Testis (tissue), 3 donors: ENCODE measurements around the gene ZNF14. TPM values are rescaled to one million over a fixed set of nuclear protein-coding genes. Genes with fewer than 3 reads are reported as not detected.
"Not testable (repeated sequence)": the region's sequence is repeated elsewhere in the genome, so short reads cannot be mapped to it uniquely, and the experiment has no call there.

Experiments
- DNase-seq: peaks from one replicate; pipeline ENCODE4 v3.0.0-alpha.2; 2019
- H3K27ac ChIP-seq, 2 donors: fragments of 200-600 bp; sonication (generic); one replicate each; pipeline ENCODE4 v1.5.1; 2019
- H3K27me3 ChIP-seq: fragments of 200-600 bp; sonication (generic); one replicate; pipeline ENCODE4 v1.5.1; 2019
- H3K36me3 ChIP-seq: fragments of 200-600 bp; sonication (generic); one replicate; pipeline ENCODE4 v1.5.1; 2017; ENCODE audit warnings: low read depth; ENCODE audit errors: missing control alignments
- H3K4me1 ChIP-seq: fragments of 200-600 bp; sonication (generic); one replicate; pipeline ENCODE4 v1.5.1; 2019
- H3K4me3 ChIP-seq, 2 donors: fragments of 200-600 bp; sonication (generic); one replicate each; pipeline ENCODE4 v1.5.1; 2017 to 2019
- H3K9me3 ChIP-seq: fragments of 200-600 bp; sonication (generic); one replicate; pipeline ENCODE4 v1.5.1; 2017
- POLR2A ChIP-seq: fragments of 450-650 bp; IDR thresholded peaks from one replicate; pipeline ENCODE4 v1.6.1; 2017; ENCODE audit warnings: antibody characterized with exemption, mild to moderate bottlenecking, moderate library complexity
- WGBS, 2 donors: methylation state at CpG; one replicate each; pipeline ENCODE4 v1.1.5; 2018; 5-methylcytosine and 5-hydroxymethylcytosine counted together
- intact Hi-C: fragments of 100-400 bp; cut with DNase I; formaldehyde crosslinking; loops from one replicate; pipeline ENCODE4 v1.15.1; 2023; ENCODE audit warnings: low total_unique reads
- polyA plus RNA-seq: library from polyadenylated mRNA; stranded (reverse); fragments of 350-450 nt; fragmentation: Illumina TruSeq; extraction: RNeasy Lipid Tissue Mini Kit (QIAGEN cat#74804); gene quantifications from one replicate; pipeline ENCODE4 v1.2.3, GENCODE V29; 2014; ENCODE audit warnings: low read depth, low replicate concordance; ENCODE audit not compliant: insufficient read depth
- total RNA-seq, 2 donors: library from RNA; depleted of rRNA; stranded (reverse); fragments of >200 nt; gene quantifications; one replicate each; pipeline ENCODE4 v1.2.3, GENCODE V29; 2016
- TF ChIP-seq, protein P1 (sequence below), 3 experiments: fragments of 450-650 bp in 2 of 3; fragments of 200-600 bp in 1 of 3; sonication (generic) in 1 of 3; IDR thresholded peaks; one replicate each; pipeline ENCODE4 v1.5.1; 2016 to 2019; ENCODE audit warnings: antibody characterized with exemption in 3 of 3, mild to moderate bottlenecking in 2 of 3, moderate library complexity in 1 of 3

Gene ZNF14
- total and polyA plus RNA-seq, 3 donors from 2014 or later = 3.0 to 12.1 (median 10.7) TPM

DNA sequence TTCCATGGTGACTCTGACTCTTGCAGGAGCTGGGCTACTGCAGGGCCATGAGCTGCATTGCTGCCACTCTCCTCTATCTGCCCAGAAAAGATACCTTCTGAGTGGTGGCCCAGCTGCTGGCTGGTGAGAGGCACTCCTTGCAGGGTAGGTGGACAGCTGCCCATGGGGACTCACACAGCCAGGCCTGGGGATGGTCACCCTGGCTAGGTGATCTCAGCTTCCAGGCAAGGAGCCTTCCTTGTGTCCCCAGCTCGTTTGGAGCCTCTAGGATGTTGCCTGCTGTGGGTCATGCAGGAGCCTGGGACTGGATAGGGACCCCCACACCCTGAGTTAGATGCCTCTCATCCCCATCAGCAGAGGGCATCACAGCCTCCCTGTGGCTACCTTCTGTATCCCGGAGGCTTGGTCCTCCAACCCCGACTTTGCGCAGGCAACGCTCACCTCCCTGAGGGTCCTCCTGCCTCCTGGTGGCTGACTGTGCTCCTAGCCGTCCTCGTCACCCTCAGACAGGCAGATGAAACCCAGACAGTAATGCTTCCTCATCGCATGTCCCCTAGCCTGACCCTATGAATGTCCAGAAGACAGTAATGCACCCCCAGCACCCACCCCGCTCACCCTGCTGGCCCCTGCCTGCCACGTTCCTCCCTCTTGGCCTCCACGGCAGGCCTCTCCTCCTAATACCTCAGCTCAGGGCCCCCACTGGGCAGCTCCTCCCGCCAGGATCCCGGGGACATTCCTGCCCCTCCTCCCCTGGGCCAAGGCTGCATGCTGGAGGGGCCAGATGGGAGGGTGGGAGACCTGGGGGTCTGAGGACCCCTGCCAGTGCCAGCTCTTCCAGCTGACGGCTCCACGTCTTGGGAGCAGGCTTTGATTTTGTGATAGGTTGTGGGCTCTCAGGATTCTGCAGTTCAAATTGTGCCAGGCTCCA is 13.6 kb upstream of the ZNF14 start:
- no peaks in the 10 kb centered on the region for H3K9me3 ChIP-seq
- no peaks in the 10 kb centered on the region for H3K4me1 ChIP-seq
- 63 to 75% methylated on average over 9 to 14 of the region's 15 CpGs for WGBS, 2 donors
- TF ChIP-seq, protein P1, sequence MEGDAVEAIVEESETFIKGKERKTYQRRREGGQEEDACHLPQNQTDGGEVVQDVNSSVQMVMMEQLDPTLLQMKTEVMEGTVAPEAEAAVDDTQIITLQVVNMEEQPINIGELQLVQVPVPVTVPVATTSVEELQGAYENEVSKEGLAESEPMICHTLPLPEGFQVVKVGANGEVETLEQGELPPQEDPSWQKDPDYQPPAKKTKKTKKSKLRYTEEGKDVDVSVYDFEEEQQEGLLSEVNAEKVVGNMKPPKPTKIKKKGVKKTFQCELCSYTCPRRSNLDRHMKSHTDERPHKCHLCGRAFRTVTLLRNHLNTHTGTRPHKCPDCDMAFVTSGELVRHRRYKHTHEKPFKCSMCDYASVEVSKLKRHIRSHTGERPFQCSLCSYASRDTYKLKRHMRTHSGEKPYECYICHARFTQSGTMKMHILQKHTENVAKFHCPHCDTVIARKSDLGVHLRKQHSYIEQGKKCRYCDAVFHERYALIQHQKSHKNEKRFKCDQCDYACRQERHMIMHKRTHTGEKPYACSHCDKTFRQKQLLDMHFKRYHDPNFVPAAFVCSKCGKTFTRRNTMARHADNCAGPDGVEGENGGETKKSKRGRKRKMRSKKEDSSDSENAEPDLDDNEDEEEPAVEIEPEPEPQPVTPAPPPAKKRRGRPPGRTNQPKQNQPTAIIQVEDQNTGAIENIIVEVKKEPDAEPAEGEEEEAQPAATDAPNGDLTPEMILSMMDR (IDR thresholded peaks at IDR 0.05) = no peak
- no peak for TF ChIP-seq POLR2A
- peak; percentile 12 for DNase-seq
- no peaks in the 10 kb centered on the region for H3K27me3 ChIP-seq
- H3K36me3 ChIP-seq = no peaks in the 10 kb centered on the region
- H3K27ac ChIP-seq = no peak overlapping the region
- no peak overlapping the region for H3K4me3 ChIP-seq
- intact Hi-C loops = no loop called here

DNA sequence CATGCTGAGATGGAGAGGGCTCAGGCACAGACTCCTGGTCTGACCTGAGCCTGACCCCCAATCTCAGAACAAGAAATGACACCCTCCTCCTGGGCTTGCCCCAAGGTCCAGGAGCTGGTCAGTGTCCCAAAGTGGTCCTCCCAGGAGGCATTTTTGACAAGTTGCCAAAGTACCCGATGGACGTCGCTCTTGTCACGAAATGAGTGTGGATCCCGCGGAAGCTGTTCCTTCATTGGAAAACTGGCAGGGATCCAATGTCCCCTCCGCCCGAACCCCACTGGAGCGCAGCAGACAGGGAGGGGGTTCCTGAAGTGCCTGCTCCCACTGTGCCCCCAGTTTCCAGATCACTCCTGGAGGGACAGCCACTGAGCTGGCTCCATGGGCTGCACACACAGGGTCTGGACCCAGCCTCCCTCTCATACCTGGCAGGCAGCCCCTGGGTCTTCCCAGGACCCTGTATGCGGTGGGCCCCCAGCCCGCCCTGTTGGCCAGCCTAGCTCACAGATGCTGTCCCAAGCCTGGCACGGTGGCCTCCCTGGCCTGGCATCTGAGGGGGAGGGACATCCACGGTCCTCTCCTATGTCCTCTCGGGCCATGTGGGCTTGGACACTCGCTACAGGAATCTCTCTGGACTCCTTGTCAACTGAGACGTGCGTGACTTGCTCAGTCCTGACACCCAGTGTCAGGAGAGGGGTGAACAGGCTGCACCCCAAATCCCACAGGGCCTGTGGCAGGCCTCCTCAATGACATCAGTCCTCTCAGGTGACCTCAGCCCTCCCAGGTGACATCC is 12.8 kb upstream of the ZNF14 start:
- no peaks in the 10 kb centered on the region for H3K9me3 ChIP-seq
- TF ChIP-seq POLR2A = no peak
- TF ChIP-seq, protein P1 (IDR thresholded peaks at IDR 0.05) = no peak
- no peak overlapping the region for H3K4me3 ChIP-seq
- H3K27ac ChIP-seq = no peak overlapping the region
- DNase-seq = no peak
- no peaks in the 10 kb centered on the region for H3K36me3 ChIP-seq
- no peaks in the 10 kb centered on the region for H3K27me3 ChIP-seq
- intact Hi-C loops = no loop called here
- H3K4me1 ChIP-seq = no peaks in the 10 kb centered on the region
- WGBS, 2 donors = 86 to 91% methylated on average over 14 to 17 of the region's 17 CpGs

DNA sequence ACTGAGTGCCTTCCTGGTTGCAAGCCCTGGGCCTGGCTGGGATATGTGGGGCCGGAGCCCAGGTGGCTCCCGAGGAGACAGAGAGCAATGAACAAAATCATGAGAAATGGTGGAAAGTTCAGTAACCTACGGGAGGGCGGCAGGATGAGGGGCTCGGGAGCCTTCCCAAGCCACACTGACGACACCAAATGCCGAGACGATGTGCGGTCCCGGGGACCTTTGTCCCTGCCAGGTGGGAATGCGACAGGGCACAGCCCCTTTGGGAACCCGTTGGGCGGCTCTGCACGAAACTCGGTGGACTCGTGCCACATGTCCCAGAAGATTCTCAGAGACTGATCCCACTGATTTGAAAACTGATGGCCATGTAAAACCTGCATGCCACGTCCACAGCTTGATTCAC is 11.7 kb upstream of the ZNF14 start:
- TF ChIP-seq POLR2A = no peak
- TF ChIP-seq, protein P1 (IDR thresholded peaks at IDR 0.05) = no peak
- Histone ChIP-seq H3K9me3 (no peaks in the 10 kb centered on the region), H3K4me3 (no peak overlapping the region), H3K27ac (no peak overlapping the region), H3K36me3 (no peaks in the 10 kb centered on the region), H3K4me1 (no peaks in the 10 kb centered on the region), H3K27me3 (no peaks in the 10 kb centered on the region)
- intact Hi-C loops = no loop called here
- DNase-seq = peak; percentile 13
- 87 to 89% methylated on average over 16 to 17 of the region's 17 CpGs for WGBS, 2 donors

DNA sequence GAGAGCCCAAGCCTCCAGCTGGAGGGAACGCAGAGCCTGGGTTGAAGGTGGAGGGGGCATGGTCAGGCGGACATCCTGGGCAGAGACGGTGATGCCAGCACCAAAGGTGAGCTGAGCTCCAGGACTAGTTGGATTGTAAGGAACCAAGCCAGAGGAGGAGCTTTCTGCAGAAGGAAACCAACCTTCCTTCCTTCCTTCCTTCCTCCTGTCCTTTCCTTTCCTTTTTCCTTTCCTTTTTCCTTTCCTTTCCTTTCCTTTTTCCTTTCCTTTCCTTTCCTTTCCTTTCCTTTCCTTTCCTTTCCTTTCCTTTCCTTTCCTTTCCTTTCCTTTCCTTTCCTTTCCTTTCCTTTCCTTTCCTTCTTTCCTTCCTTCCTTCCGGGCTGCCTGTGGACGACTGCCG is 11.0 kb upstream of the ZNF14 start:
- 87 to 88% methylated on average over 3 to 6 of the region's 6 CpGs for WGBS, 2 donors
- H3K4me1 ChIP-seq, DNase-seq, H3K36me3 ChIP-seq, H3K4me3 ChIP-seq, intact Hi-C loops, H3K9me3 ChIP-seq, H3K27ac ChIP-seq, H3K27me3 ChIP-seq: not testable (repeated sequence)

DNA sequence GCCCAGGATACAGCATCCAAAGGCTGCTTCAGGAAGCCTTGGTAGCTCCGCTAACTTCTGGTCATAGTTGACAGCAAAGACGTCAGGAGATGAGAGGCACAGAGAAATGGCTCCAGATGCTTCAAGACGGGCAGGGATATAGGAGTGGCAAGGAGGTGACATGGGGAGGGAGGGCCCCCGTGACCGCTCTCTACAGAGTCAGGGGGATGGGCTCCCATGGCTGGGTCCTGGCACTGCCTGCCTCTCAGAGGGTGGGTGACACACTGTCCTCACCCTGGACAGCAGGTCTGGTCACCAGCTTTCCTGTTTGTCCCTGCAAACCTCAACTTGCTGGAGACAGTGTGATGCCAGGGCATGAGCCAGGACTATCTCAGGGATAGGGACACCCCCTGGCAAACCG is 10.3 kb upstream of the ZNF14 start:
- no peaks in the 10 kb centered on the region for H3K9me3 ChIP-seq
- TF ChIP-seq, protein P1 (IDR thresholded peaks at IDR 0.05) = no peak
- no peak for TF ChIP-seq POLR2A
- no peaks in the 10 kb centered on the region for H3K27me3 ChIP-seq
- intact Hi-C loops = no loop called here
- H3K27ac ChIP-seq = no peak overlapping the region
- WGBS, 2 donors = 82 to 88% methylated on average over 6 of the region's 6 CpGs
- H3K4me3 ChIP-seq = no peak overlapping the region
- no peaks in the 10 kb centered on the region for H3K36me3 ChIP-seq
- no peaks in the 10 kb centered on the region for H3K4me1 ChIP-seq
- no peak for DNase-seq
